HG02938 (cell line): ENCODE measurements around the gene STK24.

Experiments
- ATAC-seq: cut with Tn5 transposase; IDR thresholded peaks from one replicate; pipeline ENCODE4 v1.9.1; 2021; ENCODE audit warnings: mild to moderate bottlenecking, moderate library complexity; ENCODE audit not compliant: unreplicated experiment

Gene STK24

GRCh38 chr13:98396071-98396710 is 180.7 kb downstream of the STK24 start:
- no peak for ATAC-seq
